GM21528 (cell line): ENCODE measurements around the gene SEC61A1.
A peak's percentile ranks its signal among the peaks of the same experiment; 100 is the strongest.

Experiments
- ATAC-seq: cut with Tn5 transposase; IDR thresholded peaks from one replicate; pipeline ENCODE4 v1.9.1; 2021; ENCODE audit warnings: mild to moderate bottlenecking, moderate library complexity; ENCODE audit not compliant: unreplicated experiment, low FRiP score

Gene SEC61A1

GRCh38 chr3:128076483-128077201 lies 24.4 kb downstream of the SEC61A1 start:
- no peak for ATAC-seq

- no peak for ATAC-seq
Observed at GRCh38 chr3:128077202-128077624, 25.0 kb downstream of the SEC61A1 start.

- no peak for ATAC-seq
Observed at GRCh38 chr3:128077665-128078064, 25.4 kb downstream of the SEC61A1 start.

GRCh38 chr3:128078322-128078721 lies 26.1 kb downstream of the SEC61A1 start:
- no peak for ATAC-seq

GRCh38 chr3:128078875-128079274 lies 26.6 kb downstream of the SEC61A1 start:
- ATAC-seq, result no peak

- no peak for ATAC-seq
Observed at GRCh38 chr3:128079823-128080222, 27.6 kb downstream of the SEC61A1 start.

- no peak for ATAC-seq
Observed at GRCh38 chr3:128080323-128081080, 28.3 kb downstream of the SEC61A1 start.

- ATAC-seq, result no peak
Observed at GRCh38 chr3:128081226-128081625, 29.0 kb downstream of the SEC61A1 start.

GRCh38 chr3:128081846-128082245 lies 29.6 kb downstream of the SEC61A1 start:
- no peak for ATAC-seq

- no peak for ATAC-seq
Observed at GRCh38 chr3:128082546-128082945, 30.3 kb downstream of the SEC61A1 start.

- no peak for ATAC-seq
Observed at GRCh38 chr3:128083396-128083795, 31.2 kb downstream of the SEC61A1 start.

- ATAC-seq, result no peak
Observed at GRCh38 chr3:128083980-128084674, 31.9 kb downstream of the SEC61A1 start.

GRCh38 chr3:128084675-128085021 lies 32.4 kb downstream of the SEC61A1 start:
- ATAC-seq, result no peak

- no peak for ATAC-seq
Observed at GRCh38 chr3:128089135-128089534, 36.9 kb downstream of the SEC61A1 start.

GRCh38 chr3:128091586-128091985 lies 39.3 kb downstream of the SEC61A1 start:
- no peak for ATAC-seq

GRCh38 chr3:128094295-128095151 lies 42.3 kb downstream of the SEC61A1 start:
- ATAC-seq, result no peak

- ATAC-seq, result peak; percentile 73
Observed at GRCh38 chr3:128095222-128095703, 43.0 kb downstream of the SEC61A1 start.

GRCh38 chr3:128098234-128098633 lies 46.0 kb downstream of the SEC61A1 start:
- no peak for ATAC-seq

GRCh38 chr3:128100161-128100560 lies 47.9 kb downstream of the SEC61A1 start:
- ATAC-seq, result no peak

- ATAC-seq, result no peak
Observed at GRCh38 chr3:128100638-128101037, 48.4 kb downstream of the SEC61A1 start.
